ENCODE data around the gene MTMR1.

DNA sequence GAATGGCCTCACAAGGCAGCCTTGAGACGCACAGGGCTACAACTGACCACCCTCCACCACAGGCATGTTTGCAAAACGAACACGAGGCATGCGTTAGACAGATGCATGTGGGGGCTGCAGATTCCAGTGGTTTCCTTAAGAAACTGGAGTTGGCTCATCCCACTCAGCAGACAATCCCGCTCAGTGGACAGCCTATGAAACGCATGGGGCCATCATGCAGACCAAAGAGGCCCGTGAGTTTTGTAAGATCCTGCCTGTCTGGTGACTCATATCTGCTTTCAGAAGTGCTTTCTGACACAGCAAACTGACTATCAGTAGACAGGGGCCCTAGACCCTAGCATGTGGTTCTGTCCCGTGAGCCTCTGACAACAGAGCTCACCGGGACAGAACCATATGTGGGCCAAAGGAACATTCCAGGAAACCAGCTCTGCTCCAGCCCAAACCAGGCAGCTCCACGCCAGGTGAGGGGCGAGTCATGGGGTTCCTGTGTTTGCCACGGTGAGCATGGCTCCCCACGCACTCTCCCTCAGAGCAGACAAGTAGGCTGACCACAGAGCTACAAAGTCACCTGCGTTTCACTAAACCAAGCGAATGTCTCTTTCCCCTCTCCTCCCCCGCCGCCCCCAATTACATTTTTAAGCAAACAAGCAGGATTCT is 74.4 kb downstream of the MTMR1 start:
- TF ChIP-seq, protein P1, sequence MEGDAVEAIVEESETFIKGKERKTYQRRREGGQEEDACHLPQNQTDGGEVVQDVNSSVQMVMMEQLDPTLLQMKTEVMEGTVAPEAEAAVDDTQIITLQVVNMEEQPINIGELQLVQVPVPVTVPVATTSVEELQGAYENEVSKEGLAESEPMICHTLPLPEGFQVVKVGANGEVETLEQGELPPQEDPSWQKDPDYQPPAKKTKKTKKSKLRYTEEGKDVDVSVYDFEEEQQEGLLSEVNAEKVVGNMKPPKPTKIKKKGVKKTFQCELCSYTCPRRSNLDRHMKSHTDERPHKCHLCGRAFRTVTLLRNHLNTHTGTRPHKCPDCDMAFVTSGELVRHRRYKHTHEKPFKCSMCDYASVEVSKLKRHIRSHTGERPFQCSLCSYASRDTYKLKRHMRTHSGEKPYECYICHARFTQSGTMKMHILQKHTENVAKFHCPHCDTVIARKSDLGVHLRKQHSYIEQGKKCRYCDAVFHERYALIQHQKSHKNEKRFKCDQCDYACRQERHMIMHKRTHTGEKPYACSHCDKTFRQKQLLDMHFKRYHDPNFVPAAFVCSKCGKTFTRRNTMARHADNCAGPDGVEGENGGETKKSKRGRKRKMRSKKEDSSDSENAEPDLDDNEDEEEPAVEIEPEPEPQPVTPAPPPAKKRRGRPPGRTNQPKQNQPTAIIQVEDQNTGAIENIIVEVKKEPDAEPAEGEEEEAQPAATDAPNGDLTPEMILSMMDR (IDR thresholded peaks at IDR 0.05), result no peak
- no peak for TF ChIP-seq POLR2A (IDR thresholded peaks at IDR 0.05; ENCODE audit: low read depth)
- no peak for TF ChIP-seq EP300 (IDR thresholded peaks at IDR 0.05)
- no peak for TF ChIP-seq POLR2AphosphoS5 (IDR thresholded peaks at IDR 0.05)

Data from esophagus muscularis mucosa (tissue), 4 donors.